GM23248 (cell line): ENCODE data around the gene EEA1. TPM values are rescaled to one million over a fixed set of nuclear protein-coding genes. Genes with fewer than 3 reads are reported as not detected.

Experiments used
- DNase-seq: peaks from one replicate; pipeline ENCODE4 v3.0.0-alpha.2; 2015
- H2AFZ ChIP-seq: fragments of 200-600 bp; sonication (generic); 2 replicates; pipeline ENCODE4 v1.6.1; 2016; ENCODE audit warnings: antibody characterized with exemption
- H3F3A ChIP-seq: fragments of 200-600 bp; sonication (generic); 2 replicates; pipeline ENCODE4 v1.6.1; 2016; ENCODE audit warnings: mild to moderate bottlenecking, antibody characterized with exemption, mixed run types; ENCODE audit not compliant: insufficient read depth
- H3K27ac ChIP-seq: fragments of 200-600 bp; sonication (generic); 2 replicates; pipeline ENCODE4 v1.5.1; 2016; ENCODE audit warnings: mild to moderate bottlenecking
- H3K27me3 ChIP-seq: fragments of 200-600 bp; sonication (generic); replicated peaks from 2 replicates; pipeline ENCODE4 v1.6.1; 2016; ENCODE audit warnings: mild to moderate bottlenecking; ENCODE audit not compliant: insufficient read depth
- H3K36me3 ChIP-seq: fragments of 200-600 bp; sonication (generic); 2 replicates; pipeline ENCODE4 v1.6.1; 2016; ENCODE audit warnings: low read depth, mild to moderate bottlenecking
- H3K4me1 ChIP-seq: fragments of 200-600 bp; sonication (generic); 2 replicates; pipeline ENCODE4 v1.6.1; 2016; ENCODE audit warnings: mild to moderate bottlenecking; ENCODE audit not compliant: insufficient read depth
- H3K4me2 ChIP-seq: fragments of 200-600 bp; sonication (generic); one replicate; pipeline ENCODE4 v1.6.1; 2016; ENCODE audit warnings: mild to moderate bottlenecking; ENCODE audit not compliant: unreplicated experiment
- H3K4me3 ChIP-seq: fragments of 200-600 bp; sonication (generic); 2 replicates; pipeline ENCODE4 v1.5.1; 2016; ENCODE audit warnings: mild to moderate bottlenecking
- H3K79me2 ChIP-seq: fragments of 200-600 bp; sonication (generic); 2 replicates; pipeline ENCODE4 v1.6.1; 2016; ENCODE audit warnings: mild to moderate bottlenecking; ENCODE audit not compliant: insufficient read depth
- H3K9ac ChIP-seq: fragments of 200-600 bp; sonication (generic); 2 replicates; pipeline ENCODE4 v1.6.1; 2016; ENCODE audit warnings: mild to moderate bottlenecking
- H3K9me2 ChIP-seq: fragments of 200-600 bp; sonication (generic); 2 replicates; pipeline ENCODE4 v1.6.1; 2016; ENCODE audit warnings: mixed run types, mild to moderate bottlenecking, moderate library complexity; ENCODE audit not compliant: insufficient read depth
- H3K9me3 ChIP-seq: fragments of 200-600 bp; sonication (generic); one replicate; pipeline ENCODE4 v1.6.1; 2017; ENCODE audit warnings: low read depth
- H4K20me1 ChIP-seq: fragments of 200-600 bp; sonication (generic); 2 replicates; pipeline ENCODE4 v1.6.0; 2016; ENCODE audit not compliant: insufficient read depth
- EZH2 ChIP-seq: fragments of 200-600 bp; sonication (generic); IDR thresholded peaks from 2 replicates; pipeline ENCODE4 v1.6.1; 2018; ENCODE audit warnings: antibody characterized with exemption, mild to moderate bottlenecking; ENCODE audit not compliant: insufficient read depth, poor library complexity, severe bottlenecking
- EZH2phosphoT487 ChIP-seq: fragments of 200-600 bp; sonication (generic); IDR thresholded peaks from 2 replicates; pipeline ENCODE4 v1.6.1; 2018; ENCODE audit warnings: antibody characterized with exemption, moderate library complexity, mild to moderate bottlenecking, low read depth; ENCODE audit not compliant: insufficient read depth
- WGBS, 2 experiments: methylation state at CpG; one replicate each; pipeline ENCODE4 v1.1.6; 2015 to 2017; ENCODE audit warnings: low lambda C conversion rate in 2 of 2, low coverage in 1 of 2; ENCODE audit errors: missing lambda C conversion rate in 2 of 2; 5-methylcytosine and 5-hydroxymethylcytosine counted together
- in situ Hi-C: fragments of 300-500 bp; cut with MboI; formaldehyde crosslinking; loops from 2 replicates; pipeline ENCODE4 v1.15.0; 2020
- polyA plus RNA-seq: library from polyadenylated mRNA; unstranded; fragments of >200 nt; fragmentation: Nextera tagmentation; extraction: Ambion mirVana; gene quantifications from 2 replicates; pipeline ENCODE4 v1.2.1, GENCODE V29; 2016
- total RNA-seq: library from RNA; depleted of rRNA; stranded (reverse); fragments of >200 nt; shearing (Covaris generic); gene quantifications from 2 replicates; pipeline ENCODE4 v1.2.3, GENCODE V29; 2014

Gene EEA1
- total and polyA plus RNA-seq, 2 experiments from 2014 or later = 17.8 to 55.7 TPM

GRCh38 chr12:92912052-92912451, 17.0 kb downstream of the EEA1 start:
- 12 to 13% methylated on average over 3 of the region's 3 CpGs for WGBS, 2 experiments
- peak overlapping the region; percentile 55 for H3K4me2 ChIP-seq
- H3K9me3 ChIP-seq = no peaks in the 10 kb centered on the region
- TF ChIP-seq EZH2 = no peak
- TF ChIP-seq EZH2phosphoT487 = no peak
- H3K4me1 ChIP-seq = peaks cover 11% of the 10 kb centered on the region
- H3K27ac ChIP-seq = peak overlapping the region; percentile 58
- H3K79me2 ChIP-seq = peaks cover 94% of the 10 kb centered on the region
- H3K9ac ChIP-seq = no peak overlapping the region
- in situ Hi-C loops = no loop called here
- H2AFZ ChIP-seq = no peak overlapping the region
- peaks cover 30% of the 10 kb centered on the region for H3F3A ChIP-seq
- H3K4me3 ChIP-seq = no peak overlapping the region
- H4K20me1 ChIP-seq = peaks cover 10% of the 10 kb centered on the region; the same call in 1 of the 2 replicates
- DNase-seq = peak; percentile 86
- H3K36me3 ChIP-seq = no peaks in the 10 kb centered on the region
- no peaks in the 10 kb centered on the region for H3K27me3 ChIP-seq
- H3K9me2 ChIP-seq = no peaks in the 10 kb centered on the region

- TF ChIP-seq EZH2phosphoT487 = no peak
- no peak for TF ChIP-seq EZH2
- WGBS, 2 experiments = 96 to 97% methylated on average over 2 of the region's 2 CpGs
These were observed 17.8 kb downstream of the EEA1 start for GRCh38 chr12:92911339-92911738.

DNA sequence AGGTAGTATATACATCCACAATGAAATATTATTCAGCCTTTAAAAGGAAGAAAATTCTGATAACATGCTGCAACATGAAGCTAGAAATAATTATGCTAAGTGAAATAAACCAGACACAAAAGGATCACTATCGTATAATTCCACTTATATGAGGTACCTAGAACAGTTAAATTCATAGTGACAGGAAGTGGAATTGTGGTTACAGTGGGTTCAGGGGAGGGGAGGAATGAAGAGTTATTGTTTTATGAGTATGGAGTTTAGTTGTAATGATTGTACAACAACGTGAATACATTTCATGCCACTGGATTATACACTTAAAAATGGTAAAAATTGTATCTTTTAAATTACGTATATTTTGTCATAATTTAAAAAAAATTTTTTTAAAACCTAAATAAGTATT, 21.0 kb downstream of the EEA1 start:
- Histone ChIP-seq H3K27me3 (no peaks in the 10 kb centered on the region), H3F3A (peaks cover 25% of the 10 kb centered on the region), H3K4me2 (no peak overlapping the region), H3K4me3 (no peak overlapping the region), H4K20me1 (peaks cover 9% of the 10 kb centered on the region; the same call in 1 of the 2 replicates), H3K27ac (no peak overlapping the region), H3K79me2 (peaks cover 99% of the 10 kb centered on the region), H3K9me3 (no peaks in the 10 kb centered on the region), H3K36me3 (no peaks in the 10 kb centered on the region), H2AFZ (no peak overlapping the region), H3K9me2 (no peaks in the 10 kb centered on the region), H3K9ac (no peak overlapping the region), H3K4me1 (peaks cover 11% of the 10 kb centered on the region)
- 79 to 83% methylated on average over 3 of the region's 3 CpGs for WGBS, 2 experiments
- DNase-seq = no peak
- in situ Hi-C loops = no loop called here
- TF ChIP-seq EZH2phosphoT487 (no peak), EZH2 (no peak)

More at GRCh38 chr12:92911339-92911738, 17.8 kb downstream of the EEA1 start:
- Histone ChIP-seq H3K9ac (no peak overlapping the region), H2AFZ (no peak overlapping the region), H3F3A (peaks cover 30% of the 10 kb centered on the region), H4K20me1 (peaks cover 10% of the 10 kb centered on the region; the same call in 1 of the 2 replicates), H3K27me3 (no peaks in the 10 kb centered on the region), H3K9me2 (no peaks in the 10 kb centered on the region), H3K4me1 (peaks cover 11% of the 10 kb centered on the region), H3K36me3 (no peaks in the 10 kb centered on the region), H3K4me3 (no peak overlapping the region), H3K79me2 (peaks cover 99% of the 10 kb centered on the region), H3K4me2 (peak overlapping the region; percentile 55), H3K9me3 (no peaks in the 10 kb centered on the region), H3K27ac (peak overlapping the region; percentile 58)
- DNase-seq = no peak
- in situ Hi-C loops = no loop called here

GRCh38 chr12:92905811-92906554, 23.1 kb downstream of the EEA1 start:
- peaks cover 6% of the 10 kb centered on the region; the same call in 1 of the 2 replicates for H3F3A ChIP-seq
- DNase-seq = no peak
- in situ Hi-C loops = no loop called here

More at GRCh38 chr12:92905811-92906554, 23.1 kb downstream of the EEA1 start:
- no peak overlapping the region for H3K4me2 ChIP-seq
- H3K9ac ChIP-seq = no peak overlapping the region
- no peaks in the 10 kb centered on the region for H3K9me2 ChIP-seq
- H3K4me1 ChIP-seq = no peaks in the 10 kb centered on the region
- peaks cover under 1% of the 10 kb centered on the region; the same call in 1 of the 2 replicates for H4K20me1 ChIP-seq
- no peak for TF ChIP-seq EZH2phosphoT487
- TF ChIP-seq EZH2 = no peak
- H3K79me2 ChIP-seq = peaks cover 100% of the 10 kb centered on the region
- no peak overlapping the region for H3K27ac ChIP-seq
- no peak overlapping the region for H3K4me3 ChIP-seq
- no peaks in the 10 kb centered on the region for H3K36me3 ChIP-seq
- no peak overlapping the region for H2AFZ ChIP-seq
- H3K27me3 ChIP-seq = no peaks in the 10 kb centered on the region
- WGBS, 2 experiments = 90 to 92% methylated on average over 7 of the region's 7 CpGs
- H3K9me3 ChIP-seq = no peaks in the 10 kb centered on the region
